Activated T-helper 1 cell treated with anti-CD3 and anti-CD28 coated beads, Interleukin-12 subunit alpha, Interleukin-12 subunit beta, Interleukin-2, Interleukin-4 antibody, amounts not matched to agents 30 ng/mL and 10 ng/mL and 1 ng/mL, durations not matched to agents 14 hours and 24 hours and 36 hours (primary cell): Measurements from ENCODE around the gene FTO. TPM values are rescaled to one million over a fixed set of nuclear protein-coding genes. Genes with fewer than 3 reads are reported as not detected.
A peak's percentile ranks its signal among the peaks of the same experiment; 100 is the strongest.
"Not testable (repeated sequence)": the region's sequence is repeated elsewhere in the genome, so short reads cannot be mapped to it uniquely, and the experiment has no call there.

Experiments used
- DNase-seq: peaks from one replicate; pipeline ENCODE4 v3.0.0; 2021; ENCODE audit warnings: low spot score
- H3K27ac Mint-ChIP-seq: one replicate; pipeline ENCODE4 v1.8.0; 2021; ENCODE audit warnings: mild to moderate bottlenecking, mixed read lengths
- H3K27me3 Mint-ChIP-seq: one replicate; pipeline ENCODE4 v1.8.0; 2022; ENCODE audit warnings: mild to moderate bottlenecking, moderate library complexity, mixed read lengths; ENCODE audit not compliant: insufficient read depth
- H3K36me3 Mint-ChIP-seq: one replicate; pipeline ENCODE4 v1.8.0; 2021; ENCODE audit warnings: low read depth, mixed read lengths
- H3K4me1 Mint-ChIP-seq: one replicate; pipeline ENCODE4 v1.8.0; 2021; ENCODE audit warnings: low read depth, mixed read lengths
- H3K4me3 Mint-ChIP-seq: one replicate; pipeline ENCODE4 v1.8.0; 2021; ENCODE audit warnings: mild to moderate bottlenecking, moderate library complexity, mixed read lengths
- H3K9me3 Mint-ChIP-seq: one replicate; pipeline ENCODE4 v1.8.0; 2021; ENCODE audit warnings: mixed read lengths
- intact Hi-C: fragments of 100-400 bp; cut with micrococcal nuclease; formaldehyde crosslinking; loops from one replicate; pipeline ENCODE4 v1.15.1; 2024
- total RNA-seq: library from RNA; stranded (reverse); gene quantifications from 2 replicates; pipeline ENCODE4 v1.2.3, GENCODE V29; 2022

FTO gene
- total RNA-seq, 1 donor from 2014 or later = 56.4 TPM

GRCh38 chr16:53686710-53687109 lies 17.2 kb upstream of the FTO start:
- Mint-ChIP-seq H3K4me3 (no peak overlapping the region), H3K36me3 (peaks cover 12% of the 10 kb centered on the region), H3K27ac (no peak overlapping the region), H3K4me1 (no peaks in the 10 kb centered on the region), H3K27me3 (no peaks in the 10 kb centered on the region), H3K9me3 (peaks cover 9% of the 10 kb centered on the region)
- no peak for DNase-seq
- intact Hi-C loops = no loop called here

GRCh38 chr16:53689636-53690035 lies 14.3 kb upstream of the FTO start:
- no peaks in the 10 kb centered on the region for H3K27me3 Mint-ChIP-seq
- H3K4me3 Mint-ChIP-seq = no peak overlapping the region
- H3K36me3 Mint-ChIP-seq = peaks cover 10% of the 10 kb centered on the region
- DNase-seq = no peak
- H3K27ac Mint-ChIP-seq = no peak overlapping the region
- H3K4me1 Mint-ChIP-seq = no peaks in the 10 kb centered on the region
- peaks cover 9% of the 10 kb centered on the region for H3K9me3 Mint-ChIP-seq
- intact Hi-C loops = no loop called here

- intact Hi-C loops = no loop called here
- peaks cover 8% of the 10 kb centered on the region for H3K36me3 Mint-ChIP-seq
- H3K4me3 Mint-ChIP-seq = no peak overlapping the region
Measured at GRCh38 chr16:53690771-53691170, 13.2 kb upstream of the FTO start.

GRCh38 chr16:53692146-53692545 lies 11.8 kb upstream of the FTO start:
- Mint-ChIP-seq H3K27me3 (no peaks in the 10 kb centered on the region), H3K36me3 (peaks cover 11% of the 10 kb centered on the region), H3K9me3 (no peaks in the 10 kb centered on the region), H3K27ac (no peak overlapping the region), H3K4me3 (no peak overlapping the region), H3K4me1 (no peaks in the 10 kb centered on the region)
- intact Hi-C loops = no loop called here
- DNase-seq = no peak

More at GRCh38 chr16:53690771-53691170, 13.2 kb upstream of the FTO start:
- Mint-ChIP-seq H3K27me3 (no peaks in the 10 kb centered on the region), H3K4me1 (no peaks in the 10 kb centered on the region), H3K27ac (no peak overlapping the region), H3K9me3 (no peaks in the 10 kb centered on the region)
- no peak for DNase-seq

DNA sequence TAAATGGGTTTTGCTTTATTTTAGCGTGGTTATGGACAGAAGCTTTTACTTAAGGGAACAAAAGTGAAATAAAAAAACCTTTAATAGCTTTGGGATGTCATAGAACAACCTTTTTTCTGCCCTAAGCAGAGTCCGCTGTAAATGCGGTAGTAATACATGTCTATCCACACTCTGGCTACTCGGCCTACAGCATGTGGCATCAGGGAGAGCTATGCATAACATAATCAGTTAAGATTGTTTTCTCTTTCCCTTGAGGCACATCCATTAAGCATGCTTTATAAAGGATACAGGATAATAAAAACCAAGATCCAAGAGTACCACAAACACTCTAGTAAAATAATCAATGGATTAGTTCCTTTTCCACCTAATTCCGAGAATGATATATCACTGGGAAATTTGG lies 10.6 kb upstream of the FTO start:
- no peak overlapping the region for H3K27ac Mint-ChIP-seq
- no peak for DNase-seq
- peaks cover 11% of the 10 kb centered on the region for H3K36me3 Mint-ChIP-seq
- H3K9me3 Mint-ChIP-seq = no peaks in the 10 kb centered on the region
- intact Hi-C loops = no loop called here
- H3K27me3 Mint-ChIP-seq = no peaks in the 10 kb centered on the region
- no peaks in the 10 kb centered on the region for H3K4me1 Mint-ChIP-seq
- H3K4me3 Mint-ChIP-seq = no peak overlapping the region

- peaks cover 13% of the 10 kb centered on the region for H3K36me3 Mint-ChIP-seq
- DNase-seq = no peak
- H3K9me3 Mint-ChIP-seq = no peaks in the 10 kb centered on the region
- no peak overlapping the region for H3K4me3 Mint-ChIP-seq
- no peaks in the 10 kb centered on the region for H3K27me3 Mint-ChIP-seq
- intact Hi-C loops = no loop called here
- H3K4me1 Mint-ChIP-seq = no peaks in the 10 kb centered on the region
- no peak overlapping the region for H3K27ac Mint-ChIP-seq
Measured at GRCh38 chr16:53695070-53695469, 8.9 kb upstream of the FTO start.

DNA sequence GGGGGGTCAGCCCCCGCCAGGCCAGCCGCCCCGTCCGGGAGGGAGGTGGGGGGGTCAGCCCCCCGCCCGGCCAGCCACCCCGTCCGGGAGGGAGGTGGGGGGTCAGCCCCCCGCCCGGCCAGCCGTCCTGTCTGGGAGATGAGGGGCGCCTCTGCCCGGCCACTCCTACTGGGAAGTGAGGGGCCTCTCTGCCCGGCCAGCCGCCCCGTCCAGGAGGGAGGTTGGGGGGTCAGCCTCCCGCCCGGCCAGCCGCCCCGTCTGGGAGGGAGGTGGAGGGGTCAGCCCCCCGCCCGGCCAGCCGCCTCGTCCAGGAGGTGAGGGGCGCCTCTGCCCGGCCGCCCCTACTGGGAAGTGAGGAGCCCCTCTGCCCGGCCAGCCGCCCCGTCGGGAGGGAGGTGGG lies 5.7 kb upstream of the FTO start:
- H3K4me3 Mint-ChIP-seq, H3K27ac Mint-ChIP-seq, DNase-seq, H3K4me1 Mint-ChIP-seq, intact Hi-C loops, H3K9me3 Mint-ChIP-seq, H3K27me3 Mint-ChIP-seq: not testable (repeated sequence)
- H3K36me3 Mint-ChIP-seq = peaks cover 11% of the 10 kb centered on the region

DNA sequence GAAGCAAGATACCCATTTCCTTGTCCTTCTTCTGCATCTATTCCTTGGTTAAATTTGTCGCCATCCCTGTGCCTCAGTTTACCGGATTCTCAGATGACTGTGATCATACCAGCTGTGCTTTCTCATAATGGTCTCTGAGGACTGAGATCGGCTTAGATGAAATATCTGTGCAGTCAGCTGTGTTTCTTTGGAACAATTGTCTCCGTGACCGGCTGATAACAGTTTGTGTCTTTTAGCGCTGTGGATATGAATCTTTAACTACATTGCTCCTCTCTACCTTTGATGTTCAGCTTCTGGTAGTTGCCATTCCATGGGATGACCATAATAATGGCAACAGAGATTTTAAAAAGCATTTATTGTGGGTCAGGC lies 473 bp downstream of the FTO start:
- DNase-seq = no peak
- Mint-ChIP-seq H3K36me3 (peaks cover 5% of the 10 kb centered on the region), H3K27me3 (no peaks in the 10 kb centered on the region), H3K27ac (peak overlapping the region; percentile 91), H3K4me3 (peak overlapping the region; percentile 96), H3K4me1 (peaks cover 36% of the 10 kb centered on the region), H3K9me3 (no peaks in the 10 kb centered on the region)
- intact Hi-C loops = loop anchor here (1.0 to 5.0 kb wide), 10 partner anchors 40 to 1225 kb away; partner anchors contain the start of genes AKTIP and RBL2

DNA sequence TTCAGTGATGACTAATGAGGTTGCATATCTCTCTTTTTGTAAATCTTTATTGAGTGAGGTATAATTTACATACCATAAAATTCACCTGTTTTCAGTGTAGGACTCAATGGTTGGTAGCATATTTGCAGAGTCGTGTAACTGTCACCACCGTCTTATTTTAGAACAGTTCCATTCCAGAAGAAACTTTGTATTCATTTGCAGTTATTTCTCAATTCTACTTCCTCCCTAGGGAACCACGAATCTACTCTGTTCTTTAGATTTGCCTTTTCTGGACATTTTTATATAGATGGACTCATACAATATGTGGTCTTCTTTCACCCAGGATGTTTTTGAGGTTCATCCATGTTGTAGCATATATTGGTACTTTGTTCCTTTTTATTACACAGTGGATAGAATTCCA lies 3.7 kb downstream of the FTO start:
- no peaks in the 10 kb centered on the region for H3K27me3 Mint-ChIP-seq
- H3K4me3 Mint-ChIP-seq = no peak overlapping the region
- DNase-seq = no peak
- H3K4me1 Mint-ChIP-seq = peaks cover 36% of the 10 kb centered on the region
- intact Hi-C loops = no loop called here
- H3K36me3 Mint-ChIP-seq = peaks cover 5% of the 10 kb centered on the region
- no peak overlapping the region for H3K27ac Mint-ChIP-seq
- no peaks in the 10 kb centered on the region for H3K9me3 Mint-ChIP-seq

DNA sequence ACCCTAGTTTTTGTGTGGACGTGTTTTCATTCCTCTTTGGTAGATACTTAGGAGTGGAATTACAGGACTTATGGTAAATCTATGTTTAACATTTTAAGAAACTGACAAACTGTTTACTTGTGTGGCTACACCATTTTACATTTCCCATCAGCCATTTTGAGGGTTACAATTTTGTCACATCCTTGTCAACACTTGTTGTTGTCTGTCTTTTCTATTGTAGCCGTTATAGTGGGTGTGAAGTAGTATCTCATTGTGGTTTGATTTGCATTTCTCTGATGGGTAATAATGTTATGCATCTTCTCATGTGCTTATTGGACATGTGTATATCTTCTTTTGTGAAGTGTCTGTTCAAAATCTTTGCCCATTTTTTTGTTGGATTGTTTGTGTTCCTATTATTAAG lies 4.5 kb downstream of the FTO start:
- intact Hi-C loops = no loop called here
- Mint-ChIP-seq H3K4me3 (no peak overlapping the region), H3K27me3 (no peaks in the 10 kb centered on the region), H3K36me3 (peaks cover 5% of the 10 kb centered on the region), H3K9me3 (no peaks in the 10 kb centered on the region), H3K4me1 (peaks cover 36% of the 10 kb centered on the region), H3K27ac (no peak overlapping the region)
- no peak for DNase-seq

GRCh38 chr16:53711390-53711789 lies 7.4 kb downstream of the FTO start:
- no peak for DNase-seq
- no peak overlapping the region for H3K27ac Mint-ChIP-seq
- no peaks in the 10 kb centered on the region for H3K9me3 Mint-ChIP-seq
- intact Hi-C loops = no loop called here
- peaks cover 5% of the 10 kb centered on the region for H3K36me3 Mint-ChIP-seq
- no peak overlapping the region for H3K4me3 Mint-ChIP-seq
- H3K27me3 Mint-ChIP-seq = no peaks in the 10 kb centered on the region
- peaks cover 23% of the 10 kb centered on the region for H3K4me1 Mint-ChIP-seq

DNA sequence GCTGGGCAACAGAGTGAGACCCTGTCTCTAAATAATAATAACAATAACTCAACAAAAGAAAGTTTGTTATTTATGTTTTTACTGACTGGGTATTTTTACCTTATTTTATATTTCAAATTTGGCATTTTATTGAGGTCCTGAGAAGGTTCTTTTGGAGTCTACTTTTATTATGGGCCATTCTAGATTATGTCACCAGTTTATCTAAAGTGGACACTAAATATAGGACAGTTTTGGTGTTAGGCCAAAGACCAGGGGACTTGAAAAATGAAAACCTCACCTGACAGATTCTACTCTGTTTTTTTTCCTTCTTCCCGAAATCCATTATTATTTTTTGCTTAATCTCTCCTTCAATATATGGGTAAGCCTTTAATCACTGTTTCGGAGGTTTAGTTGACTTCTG lies 8.1 kb downstream of the FTO start:
- H3K27me3 Mint-ChIP-seq = no peaks in the 10 kb centered on the region
- H3K4me1 Mint-ChIP-seq = peaks cover 20% of the 10 kb centered on the region
- peaks cover 5% of the 10 kb centered on the region for H3K36me3 Mint-ChIP-seq
- no peak for DNase-seq
- H3K4me3 Mint-ChIP-seq = no peak overlapping the region
- H3K9me3 Mint-ChIP-seq = no peaks in the 10 kb centered on the region
- H3K27ac Mint-ChIP-seq = no peak overlapping the region
- intact Hi-C loops = no loop called here

GRCh38 chr16:53713403-53714204 lies 9.6 kb downstream of the FTO start:
- no peaks in the 10 kb centered on the region for H3K9me3 Mint-ChIP-seq

More at GRCh38 chr16:53713403-53714204, 9.6 kb downstream of the FTO start:
- Mint-ChIP-seq H3K36me3 (no peaks in the 10 kb centered on the region), H3K4me1 (peaks cover 14% of the 10 kb centered on the region), H3K27me3 (no peaks in the 10 kb centered on the region), H3K4me3 (no peak overlapping the region), H3K27ac (no peak overlapping the region)
- DNase-seq = no peak
- intact Hi-C loops = no loop called here
